Liver (tissue), 9 donors: ENCODE results near the gene CCDC85A. TPM values are rescaled to one million over a fixed set of nuclear protein-coding genes. Genes with fewer than 3 reads are reported as not detected.

Experiments used
- DNase-seq: peaks from one replicate; pipeline ENCODE4 v3.0.0-alpha.2; 2017; ENCODE audit warnings: low spot score
- H3K27ac ChIP-seq, 2 donors: one replicate each; pipeline ENCODE4 v1.7.0; 2013; ENCODE audit warnings: inconsistent platforms in 2 of 2, low read length in 2 of 2, control low read depth in 1 of 2, low read depth in 1 of 2, mild to moderate bottlenecking in 1 of 2
- H3K27me3 ChIP-seq, 4 donors: one replicate each; pipeline versions ENCODE4 v1.6.1 to v1.7.0; 2013; ENCODE audit warnings: low read length in 3 of 4, inconsistent platforms in 1 of 4, mild to moderate bottlenecking in 1 of 4, moderate library complexity in 1 of 4; ENCODE audit not compliant: control insufficient read depth in 4 of 4, insufficient read depth in 4 of 4
- H3K36me3 ChIP-seq, 4 donors: one replicate each; pipeline versions ENCODE4 v1.6.1 to v1.7.0; 2013; ENCODE audit warnings: low read length in 3 of 4, mild to moderate bottlenecking in 3 of 4, low read depth in 1 of 4, moderate library complexity in 1 of 4; ENCODE audit not compliant: control insufficient read depth in 4 of 4, insufficient read depth in 3 of 4
- H3K4me1 ChIP-seq, 4 donors: one replicate each; pipeline versions ENCODE4 v1.6.1 to v1.7.0; 2013; ENCODE audit warnings: low read length in 3 of 4, mild to moderate bottlenecking in 3 of 4, moderate library complexity in 1 of 4; ENCODE audit not compliant: control insufficient read depth in 4 of 4, insufficient read depth in 4 of 4
- H3K4me3 ChIP-seq, 3 donors: one replicate each; pipeline versions ENCODE4 v1.6.1 to v1.7.0; 2013; ENCODE audit warnings: low read length in 3 of 3, control low read depth in 1 of 3, low read depth in 1 of 3, mild to moderate bottlenecking in 1 of 3
- H3K9ac ChIP-seq, 2 donors: one replicate each; pipeline ENCODE4 v1.7.0; 2013; ENCODE audit warnings: low read length in 2 of 2, mild to moderate bottlenecking in 2 of 2, moderate library complexity in 2 of 2, control low read depth in 1 of 2, low read depth in 1 of 2
- H3K9me3 ChIP-seq, 4 donors: one replicate each; pipeline versions ENCODE4 v1.6.1 to v1.7.0; 2013; ENCODE audit warnings: low read length in 3 of 4; ENCODE audit not compliant: control insufficient read depth in 4 of 4
- EGR1 ChIP-seq, 2 donors: IDR thresholded peaks; 2 replicates each; pipeline ENCODE4 v1.6.1; 2016 to 2018; ENCODE audit warnings: antibody characterized with exemption in 2 of 2, low read depth in 2 of 2
- FOXA1 ChIP-seq: IDR thresholded peaks from 2 replicates; pipeline ENCODE4 v1.6.1; 2016; ENCODE audit warnings: antibody characterized with exemption
- HNF4A ChIP-seq, 2 donors: conservative IDR thresholded peaks; 2 replicates each; pipeline ENCODE4 v1.6.1; 2016; ENCODE audit warnings: antibody characterized with exemption in 2 of 2, mild to moderate bottlenecking in 2 of 2
- HNF4G ChIP-seq: IDR thresholded peaks from 2 replicates; pipeline ENCODE4 v1.6.1; 2016; ENCODE audit warnings: antibody characterized with exemption
- JUND ChIP-seq, 2 donors: IDR thresholded peaks; 2 replicates each; pipeline ENCODE4 v1.6.1; 2016; ENCODE audit warnings: antibody characterized with exemption in 2 of 2
- RAD21 ChIP-seq, 2 donors: IDR thresholded peaks; 2 replicates each; pipeline ENCODE4 v1.6.1; 2016; ENCODE audit warnings: antibody characterized with exemption in 2 of 2, mild to moderate bottlenecking in 2 of 2
- SP1 ChIP-seq: IDR thresholded peaks from 2 replicates; pipeline ENCODE4 v1.6.1; 2018; ENCODE audit warnings: antibody characterized with exemption, mild to moderate bottlenecking
- TAF1 ChIP-seq: conservative IDR thresholded peaks from 2 replicates; pipeline ENCODE4 v1.6.1; 2016; ENCODE audit warnings: antibody characterized with exemption, mild to moderate bottlenecking
- YY1 ChIP-seq: IDR thresholded peaks from 2 replicates; pipeline ENCODE4 v1.6.1; 2016; ENCODE audit warnings: antibody characterized with exemption, mild to moderate bottlenecking
- WGBS: extraction: QIAGEN DNeasy Blood & Tissue Kit; methylation state at CpG from one replicate; pipeline ENCODE4 v1.1.7; 2013; 5-methylcytosine and 5-hydroxymethylcytosine counted together
- polyA plus RNA-seq, 2 donors: library from polyadenylated mRNA; stranded (reverse) in 1 of 2; unstranded in 1 of 2; fragments of 200-250 nt in 1 of 2; fragments of >200 nt in 1 of 2; fragmentation: Nextera tagmentation in 1 of 2; extraction: Ambion mirVana in 1 of 2; gene quantifications; one replicate each; pipeline versions ENCODE4 v1.2.1 to v1.2.3, GENCODE V29; 2013 to 2015
- total RNA-seq, 2 donors: library from RNA; depleted of rRNA; stranded (reverse); fragments of >200 nt; gene quantifications; one replicate each; pipeline ENCODE4 v1.2.3, GENCODE V29; 2014
- TF ChIP-seq, protein P1 (sequence below): fragments of 150-350 bp; IDR thresholded peaks from 2 replicates; pipeline ENCODE4 v1.5.1; 2017; ENCODE audit warnings: improper control_type of control experiment, low read depth, low read length; ENCODE audit not compliant: missing input control
- TF ChIP-seq, protein P2 (sequence below): IDR thresholded peaks from 2 replicates; pipeline ENCODE4 v1.6.1; 2016; ENCODE audit warnings: antibody characterized with exemption
- TF ChIP-seq, protein P3 (sequence below): IDR thresholded peaks from 2 replicates; pipeline ENCODE4 v1.6.1; 2016; ENCODE audit warnings: antibody characterized with exemption
- donor health status: healthy.
- donor health status: healthy.
- donor health status: healthy.
- donor health status: healthy.
- donor health status: healthy.

Gene CCDC85A
- total and polyA plus RNA-seq, 4 donors, result 0.05 to 0.17 (median 0.10) TPM

DNA sequence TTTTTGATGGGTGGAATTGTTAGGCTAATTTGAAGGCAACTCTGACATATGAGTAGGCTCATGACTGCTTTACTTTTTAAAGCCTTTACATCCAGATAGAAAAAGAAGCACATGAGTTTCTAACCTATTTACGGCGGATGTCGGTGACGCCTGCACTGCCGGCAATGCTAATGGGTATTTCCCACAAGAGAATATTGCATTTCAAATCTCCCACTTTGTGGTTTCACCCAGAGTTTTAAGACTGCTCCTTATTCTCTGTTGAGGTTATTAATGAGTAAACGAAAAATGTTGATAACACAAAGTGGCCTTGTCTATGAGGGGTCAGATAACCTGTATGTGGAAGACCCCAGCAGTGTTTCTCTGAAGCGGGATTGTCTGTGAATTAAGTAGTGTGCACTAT lies 14.0 kb downstream of the CCDC85A start:
- TF ChIP-seq SP1, result no peak
- Histone ChIP-seq H3K27me3 (no peaks in the 10 kb centered on the region), H3K9me3 (no peaks in the 10 kb centered on the region), H3K4me3 (no peak overlapping the region), H3K36me3 (no peaks in the 10 kb centered on the region), H3K27ac (no peak overlapping the region), H3K9ac (no peak overlapping the region), H3K4me1 (no peaks in the 10 kb centered on the region)
- WGBS, result 91% methylated on average over 7 of the region's 7 CpGs
- no peak for DNase-seq

DNA sequence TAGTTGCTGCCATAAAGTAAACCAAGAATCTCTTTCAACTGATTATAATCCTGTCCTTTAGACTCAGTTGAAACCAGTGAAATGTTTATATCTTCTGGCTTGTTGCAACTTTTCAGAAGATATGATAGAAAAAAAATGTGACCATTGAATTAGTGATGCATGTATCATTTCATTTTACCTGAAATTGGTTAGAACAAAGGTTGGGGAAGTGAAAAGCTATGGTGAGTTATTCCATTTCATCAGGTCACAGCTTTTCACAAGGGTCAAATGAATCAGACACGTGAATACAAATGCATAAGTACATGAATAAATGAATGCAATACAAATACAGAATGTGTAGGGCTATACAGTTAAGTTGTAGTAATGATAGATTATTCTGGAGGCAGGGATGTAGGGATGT lies 15.1 kb downstream of the CCDC85A start:
- H3K9ac ChIP-seq, result no peak overlapping the region
- 70% methylated on average over 1 of the region's 1 CpG for WGBS
- no peaks in the 10 kb centered on the region for H3K9me3 ChIP-seq
- H3K27me3 ChIP-seq, result no peaks in the 10 kb centered on the region
- H3K4me3 ChIP-seq, result no peak overlapping the region
- DNase-seq, result no peak
- no peak overlapping the region for H3K27ac ChIP-seq
- TF ChIP-seq HNF4A (conservative IDR thresholded peaks at IDR 0.05), result no peak
- TF ChIP-seq EGR1 (IDR thresholded peaks at IDR 0.05; ENCODE audit: low read depth in 2 of 2), result no peak
- no peak for TF ChIP-seq JUND (IDR thresholded peaks at IDR 0.05)
- no peaks in the 10 kb centered on the region for H3K4me1 ChIP-seq
- no peaks in the 10 kb centered on the region for H3K36me3 ChIP-seq

DNA sequence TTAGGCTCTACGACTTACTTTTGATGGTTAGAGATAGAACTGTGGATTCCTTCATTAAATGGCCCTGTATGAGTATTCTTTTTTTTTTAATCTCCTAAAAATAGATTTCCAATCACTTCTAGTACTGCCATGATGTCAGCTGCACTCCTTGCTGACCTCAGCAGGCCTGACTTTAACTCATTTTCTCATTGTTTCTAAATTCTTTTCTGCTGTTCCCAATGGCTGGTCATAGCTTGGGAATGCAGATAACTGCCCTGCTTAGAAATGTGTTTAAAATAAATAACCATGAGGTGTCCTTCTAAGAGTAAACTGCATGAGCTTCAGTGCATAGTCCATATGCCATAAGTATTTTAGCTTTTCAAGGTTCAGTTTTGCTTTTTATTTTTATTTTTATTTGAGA lies 15.7 kb downstream of the CCDC85A start:
- Histone ChIP-seq H3K27me3 (no peaks in the 10 kb centered on the region), H3K9me3 (no peaks in the 10 kb centered on the region), H3K36me3 (no peaks in the 10 kb centered on the region), H3K4me3 (no peak overlapping the region), H3K27ac (no peak overlapping the region), H3K4me1 (no peaks in the 10 kb centered on the region), H3K9ac (no peak overlapping the region)
- TF ChIP-seq, protein P1, sequence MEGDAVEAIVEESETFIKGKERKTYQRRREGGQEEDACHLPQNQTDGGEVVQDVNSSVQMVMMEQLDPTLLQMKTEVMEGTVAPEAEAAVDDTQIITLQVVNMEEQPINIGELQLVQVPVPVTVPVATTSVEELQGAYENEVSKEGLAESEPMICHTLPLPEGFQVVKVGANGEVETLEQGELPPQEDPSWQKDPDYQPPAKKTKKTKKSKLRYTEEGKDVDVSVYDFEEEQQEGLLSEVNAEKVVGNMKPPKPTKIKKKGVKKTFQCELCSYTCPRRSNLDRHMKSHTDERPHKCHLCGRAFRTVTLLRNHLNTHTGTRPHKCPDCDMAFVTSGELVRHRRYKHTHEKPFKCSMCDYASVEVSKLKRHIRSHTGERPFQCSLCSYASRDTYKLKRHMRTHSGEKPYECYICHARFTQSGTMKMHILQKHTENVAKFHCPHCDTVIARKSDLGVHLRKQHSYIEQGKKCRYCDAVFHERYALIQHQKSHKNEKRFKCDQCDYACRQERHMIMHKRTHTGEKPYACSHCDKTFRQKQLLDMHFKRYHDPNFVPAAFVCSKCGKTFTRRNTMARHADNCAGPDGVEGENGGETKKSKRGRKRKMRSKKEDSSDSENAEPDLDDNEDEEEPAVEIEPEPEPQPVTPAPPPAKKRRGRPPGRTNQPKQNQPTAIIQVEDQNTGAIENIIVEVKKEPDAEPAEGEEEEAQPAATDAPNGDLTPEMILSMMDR, result no peak
- no peak for TF ChIP-seq RAD21 (IDR thresholded peaks at IDR 0.05)
- TF ChIP-seq, protein P2, sequence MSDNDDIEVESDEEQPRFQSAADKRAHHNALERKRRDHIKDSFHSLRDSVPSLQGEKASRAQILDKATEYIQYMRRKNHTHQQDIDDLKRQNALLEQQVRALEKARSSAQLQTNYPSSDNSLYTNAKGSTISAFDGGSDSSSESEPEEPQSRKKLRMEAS, result no peak
- TF ChIP-seq JUND (IDR thresholded peaks at IDR 0.05), result no peak
- no peak for TF ChIP-seq TAF1
- no peak for TF ChIP-seq HNF4G
- TF ChIP-seq FOXA1, result no peak
- TF ChIP-seq HNF4A (conservative IDR thresholded peaks at IDR 0.05), result no peak
- TF ChIP-seq, protein P3, sequence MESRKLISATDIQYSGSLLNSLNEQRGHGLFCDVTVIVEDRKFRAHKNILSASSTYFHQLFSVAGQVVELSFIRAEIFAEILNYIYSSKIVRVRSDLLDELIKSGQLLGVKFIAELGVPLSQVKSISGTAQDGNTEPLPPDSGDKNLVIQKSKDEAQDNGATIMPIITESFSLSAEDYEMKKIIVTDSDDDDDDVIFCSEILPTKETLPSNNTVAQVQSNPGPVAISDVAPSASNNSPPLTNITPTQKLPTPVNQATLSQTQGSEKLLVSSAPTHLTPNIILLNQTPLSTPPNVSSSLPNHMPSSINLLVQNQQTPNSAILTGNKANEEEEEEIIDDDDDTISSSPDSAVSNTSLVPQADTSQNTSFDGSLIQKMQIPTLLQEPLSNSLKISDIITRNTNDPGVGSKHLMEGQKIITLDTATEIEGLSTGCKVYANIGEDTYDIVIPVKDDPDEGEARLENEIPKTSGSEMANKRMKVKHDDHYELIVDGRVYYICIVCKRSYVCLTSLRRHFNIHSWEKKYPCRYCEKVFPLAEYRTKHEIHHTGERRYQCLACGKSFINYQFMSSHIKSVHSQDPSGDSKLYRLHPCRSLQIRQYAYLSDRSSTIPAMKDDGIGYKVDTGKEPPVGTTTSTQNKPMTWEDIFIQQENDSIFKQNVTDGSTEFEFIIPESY, result no peak
- TF ChIP-seq YY1, result no peak
- WGBS, result 68% methylated on average over 1 of the region's 1 CpG
- no peak for DNase-seq
